Activated CD4-positive, alpha-beta T cell treated with anti-CD3 and anti-CD28 coated beads, Interleukin-2, amount 50 U/mL, for 16 hours (primary cell): Measurements from ENCODE around the gene CCDC7.
"Not testable (repeated sequence)": the region's sequence is repeated elsewhere in the genome, so short reads cannot be mapped to it uniquely, and the experiment has no call there.

Experiments
- DNase-seq: peaks from one replicate; pipeline ENCODE4 v3.0.0-alpha.2; 2020

CCDC7 gene

GRCh38 chr10:32582946-32583345, 137.0 kb downstream of the CCDC7 start:
- no peak for DNase-seq

GRCh38 chr10:32598022-32598421, 152.1 kb downstream of the CCDC7 start:
- not testable (repeated sequence) for DNase-seq

GRCh38 chr10:32600317-32600716, 154.4 kb downstream of the CCDC7 start:
- no peak for DNase-seq

- DNase-seq, result not testable (repeated sequence)
Measured at GRCh38 chr10:32601562-32601961, 155.6 kb downstream of the CCDC7 start.

- DNase-seq, result no peak
Measured at GRCh38 chr10:32605787-32606186, 159.8 kb downstream of the CCDC7 start.

- not testable (repeated sequence) for DNase-seq
Measured at GRCh38 chr10:32610543-32610942, 164.6 kb downstream of the CCDC7 start.

DNA sequence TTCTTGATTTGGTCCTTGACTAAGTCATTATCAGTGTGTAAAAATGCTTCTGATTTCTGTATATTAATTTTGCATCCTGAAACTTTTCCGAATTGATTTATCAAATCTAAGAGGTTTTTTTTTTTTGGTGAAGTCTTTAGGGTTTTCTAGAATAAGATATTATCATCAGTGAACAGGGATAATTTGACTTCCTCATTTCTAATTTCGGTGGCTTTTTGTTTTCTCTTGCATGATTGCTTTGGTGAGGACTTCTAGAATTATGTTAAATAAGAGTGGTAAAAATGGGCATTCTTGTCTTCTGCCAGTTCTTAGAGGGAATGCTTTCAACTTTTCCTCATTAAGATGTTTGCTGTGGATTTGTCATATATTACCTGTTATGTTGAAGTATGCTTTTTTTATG, 170.5 kb downstream of the CCDC7 start:
- no peak for DNase-seq

- no peak for DNase-seq
Measured at GRCh38 chr10:32618482-32618881, 172.5 kb downstream of the CCDC7 start.

DNA sequence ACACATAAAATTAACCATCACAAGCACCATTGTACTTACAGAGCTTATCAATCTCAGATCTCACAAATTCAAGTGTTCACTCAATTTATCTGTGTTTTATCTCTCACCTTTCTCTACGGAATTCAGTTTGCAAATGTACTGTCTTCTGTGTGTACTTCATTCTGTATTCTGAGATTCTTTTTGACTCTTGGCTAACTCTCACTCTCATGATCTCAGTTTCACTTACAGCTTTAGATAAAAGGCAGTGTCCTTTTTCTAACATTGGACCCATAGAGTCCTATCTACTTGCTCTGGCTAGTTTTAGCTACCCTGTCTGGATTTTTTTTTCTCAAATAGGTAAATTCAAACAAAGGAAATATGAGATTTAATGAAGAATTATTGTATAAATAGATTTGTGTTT, 176.0 kb downstream of the CCDC7 start:
- no peak for DNase-seq

DNA sequence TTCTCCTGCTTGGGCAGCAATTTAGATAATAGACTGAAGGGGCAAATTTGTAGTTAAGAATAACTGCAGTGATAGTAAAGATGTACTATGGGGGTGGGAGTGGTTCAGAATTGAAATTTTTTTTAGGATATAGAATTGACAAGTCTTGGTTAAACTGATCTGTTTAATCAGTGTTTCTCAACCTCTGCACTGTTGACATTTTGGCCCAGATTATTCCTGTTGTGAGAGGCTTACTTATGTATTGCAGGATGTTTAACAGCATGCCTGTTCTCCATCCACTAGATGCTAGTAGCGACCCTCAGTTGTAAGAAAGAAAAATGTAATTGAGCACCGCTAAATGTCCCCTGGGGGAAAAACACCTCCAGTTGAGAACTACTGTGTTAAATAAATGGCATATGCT, 176.5 kb downstream of the CCDC7 start:
- no peak for DNase-seq

GRCh38 chr10:32627183-32627582, 181.2 kb downstream of the CCDC7 start:
- DNase-seq, result no peak

- no peak for DNase-seq
Measured at GRCh38 chr10:32629910-32630309, 184.0 kb downstream of the CCDC7 start.

DNA sequence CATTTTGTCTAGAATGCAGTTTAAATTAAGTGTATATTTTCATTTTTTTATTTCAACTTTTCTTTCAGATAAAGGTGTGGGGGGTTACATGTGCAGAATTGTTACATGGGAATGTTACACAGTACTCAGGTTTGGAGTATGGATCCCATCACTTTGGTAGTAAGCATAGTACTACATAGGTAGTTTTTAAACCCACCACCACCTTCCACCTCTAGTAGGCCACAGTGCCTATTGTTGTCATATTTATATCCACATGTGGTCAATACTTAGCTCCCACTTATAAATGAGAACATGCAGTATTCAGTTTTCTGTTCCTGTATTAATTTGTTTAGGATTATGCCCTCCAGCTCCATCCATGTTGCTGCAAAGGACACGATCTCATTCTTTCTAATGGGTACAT, 200.6 kb downstream of the CCDC7 start:
- no peak for DNase-seq

DNA sequence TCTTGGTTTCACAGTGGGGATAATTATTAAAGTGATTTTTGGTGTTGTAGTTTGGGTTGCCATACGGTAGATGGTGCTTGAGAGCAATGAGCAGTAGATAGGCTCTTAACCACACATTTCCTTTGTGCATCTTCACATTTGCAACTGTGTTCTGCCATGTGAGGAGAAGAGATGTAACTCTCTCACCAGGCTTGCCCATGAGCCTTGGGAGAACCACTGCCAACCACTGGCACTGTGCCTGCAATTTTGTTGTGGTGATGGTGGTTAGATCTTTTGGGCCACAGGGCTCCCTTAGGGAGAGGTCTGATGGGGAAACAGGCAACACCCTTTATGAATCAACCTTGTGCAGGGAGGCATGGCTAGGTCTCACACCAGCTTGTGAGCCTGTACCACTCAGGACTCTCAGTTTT, 204.3 kb downstream of the CCDC7 start:
- peak; percentile 3 for DNase-seq

DNA sequence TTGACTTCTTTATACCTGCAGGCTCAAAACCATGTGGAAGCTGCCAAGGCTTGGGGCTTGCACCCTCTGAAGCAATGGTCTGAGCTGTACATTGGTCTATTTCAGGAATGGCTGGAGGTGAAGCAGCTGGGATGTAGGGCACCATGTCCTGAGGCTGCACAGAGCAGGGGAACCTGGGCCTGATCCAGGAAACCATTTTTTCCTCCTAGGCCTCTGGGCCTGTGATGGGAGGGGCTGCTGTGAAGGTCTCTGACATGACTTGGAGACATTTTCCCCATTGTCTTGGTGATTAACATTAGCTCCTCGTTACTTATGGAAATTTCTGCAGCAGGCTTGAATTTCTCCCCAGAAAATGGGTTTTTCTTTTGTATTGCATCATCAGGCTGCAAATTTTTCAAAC, 211.5 kb downstream of the CCDC7 start:
- DNase-seq, result not testable (repeated sequence)

GRCh38 chr10:32661346-32661745, 215.4 kb downstream of the CCDC7 start:
- DNase-seq, result no peak

DNA sequence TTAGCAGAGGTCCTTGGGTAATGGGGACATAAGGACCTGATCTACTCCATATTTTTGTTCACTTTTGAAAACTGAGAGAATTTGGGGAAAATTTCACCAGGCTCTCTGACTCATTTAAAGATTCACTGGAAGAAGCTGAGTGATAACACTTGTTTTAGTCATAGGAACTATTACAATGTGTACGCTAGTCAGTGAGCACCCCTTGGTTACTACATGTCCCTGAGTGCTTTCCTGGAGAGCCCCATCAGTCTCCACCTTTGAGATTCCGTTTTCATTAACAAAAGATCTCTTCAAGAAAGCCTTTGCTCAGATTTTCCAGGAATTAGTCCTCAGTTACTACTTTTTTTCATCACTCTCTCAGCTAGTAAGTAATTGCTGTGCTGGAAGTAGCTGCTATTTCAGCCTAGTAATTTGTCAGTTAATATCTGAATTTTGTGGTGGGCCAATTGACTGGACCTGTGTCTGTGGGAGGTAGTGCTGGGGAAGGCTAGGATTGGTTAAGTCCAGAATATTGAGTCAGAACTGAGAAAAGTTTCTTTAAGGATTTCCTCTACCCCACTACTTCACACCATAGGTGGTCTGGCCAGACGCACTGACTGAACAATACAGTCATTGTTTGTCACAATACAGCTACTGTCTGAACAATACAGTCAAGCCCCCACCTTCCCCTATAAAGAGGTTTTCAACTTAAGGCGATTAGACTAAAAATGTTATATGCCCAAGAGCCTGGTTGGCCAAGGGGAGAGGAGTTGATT, 235.0 kb downstream of the CCDC7 start:
- DNase-seq, result peak; percentile 21

GRCh38 chr10:32684291-32684690, 238.4 kb downstream of the CCDC7 start:
- DNase-seq, result no peak

GRCh38 chr10:32687116-32687515, 241.2 kb downstream of the CCDC7 start:
- DNase-seq, result no peak

DNA sequence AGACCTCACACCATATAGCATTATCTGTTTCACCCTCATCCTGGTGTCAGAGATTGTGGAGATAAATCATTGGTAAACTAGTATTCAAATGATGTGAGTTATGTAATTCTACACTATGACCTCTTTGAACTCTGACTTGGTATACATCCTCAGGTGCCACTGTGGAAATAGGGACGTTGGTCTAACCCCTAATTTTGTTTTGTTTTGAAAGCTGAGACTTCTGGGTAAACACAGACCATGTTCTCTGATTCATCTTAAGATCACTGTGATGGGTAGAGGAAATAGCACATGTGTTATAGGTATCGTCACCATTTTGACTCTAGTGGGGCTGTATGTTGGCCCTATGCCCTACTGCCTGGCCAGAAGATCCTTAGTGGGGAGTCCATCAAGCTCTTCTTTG, 241.6 kb downstream of the CCDC7 start:
- DNase-seq, result no peak

- no peak for DNase-seq
Measured at GRCh38 chr10:32692174-32692573, 246.2 kb downstream of the CCDC7 start.

DNA sequence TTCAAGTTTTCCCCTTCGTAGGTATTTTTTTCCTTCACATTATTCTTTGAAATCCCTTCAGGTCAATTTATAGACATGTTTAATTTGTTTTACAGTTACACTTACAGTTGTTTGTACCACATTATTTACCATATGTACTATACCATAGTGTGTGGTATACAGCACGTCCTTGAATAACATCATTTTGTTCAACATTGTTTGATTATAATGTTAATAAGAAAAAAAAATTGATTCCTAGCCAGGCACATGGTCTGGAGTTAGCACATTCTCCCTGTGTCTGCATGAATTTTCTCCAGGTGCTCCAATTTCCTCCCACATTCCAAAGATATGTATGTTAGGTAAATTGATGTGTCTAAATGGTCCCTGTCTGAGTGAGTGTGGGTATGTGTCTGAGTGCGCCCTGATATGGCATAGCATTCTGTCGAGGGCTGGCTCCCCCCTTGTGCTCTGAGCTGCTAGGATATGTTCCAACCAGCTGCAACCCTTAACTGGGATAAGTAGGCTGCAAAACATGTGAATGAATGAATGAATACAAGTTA, 247.6 kb downstream of the CCDC7 start:
- DNase-seq, result no peak

DNA sequence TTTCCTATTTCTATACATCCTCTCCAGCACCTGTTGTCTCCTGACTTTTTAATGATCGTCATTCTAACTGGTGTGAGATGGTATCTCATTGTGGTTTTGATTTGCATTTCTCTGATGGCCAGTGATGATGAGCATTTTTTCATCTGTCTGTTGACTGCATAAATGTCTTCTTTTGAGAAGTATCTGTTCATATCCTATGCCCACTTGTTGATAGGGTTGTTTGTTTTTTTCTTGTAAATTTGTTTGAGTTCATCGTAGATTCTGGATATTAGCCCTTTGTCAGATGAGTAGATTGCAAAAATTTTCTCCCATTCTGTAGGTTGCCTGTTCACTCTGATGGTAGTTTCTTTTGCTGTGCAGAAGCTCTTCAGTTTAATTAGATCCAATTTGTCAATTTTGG, 253.7 kb downstream of the CCDC7 start:
- DNase-seq, result not testable (repeated sequence)

DNA sequence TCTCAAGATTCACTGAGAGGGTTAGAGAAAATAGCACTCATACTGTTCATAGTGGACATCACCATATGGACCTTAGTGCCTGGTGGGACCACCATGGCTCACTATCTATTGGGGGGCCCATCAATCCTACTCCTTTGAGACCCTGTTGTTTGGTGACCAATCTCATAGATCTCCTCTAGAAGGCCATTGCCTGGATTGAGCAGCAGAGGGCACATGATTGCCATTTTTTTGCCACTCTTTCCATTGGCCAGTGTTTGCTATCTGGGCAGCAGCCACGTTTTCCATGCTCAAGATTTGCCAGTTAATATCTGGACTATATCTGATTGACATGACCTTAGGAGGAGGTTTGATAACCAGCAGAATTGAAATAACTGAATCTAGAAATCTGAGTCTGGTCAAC, 267.6 kb downstream of the CCDC7 start:
- no peak for DNase-seq

DNA sequence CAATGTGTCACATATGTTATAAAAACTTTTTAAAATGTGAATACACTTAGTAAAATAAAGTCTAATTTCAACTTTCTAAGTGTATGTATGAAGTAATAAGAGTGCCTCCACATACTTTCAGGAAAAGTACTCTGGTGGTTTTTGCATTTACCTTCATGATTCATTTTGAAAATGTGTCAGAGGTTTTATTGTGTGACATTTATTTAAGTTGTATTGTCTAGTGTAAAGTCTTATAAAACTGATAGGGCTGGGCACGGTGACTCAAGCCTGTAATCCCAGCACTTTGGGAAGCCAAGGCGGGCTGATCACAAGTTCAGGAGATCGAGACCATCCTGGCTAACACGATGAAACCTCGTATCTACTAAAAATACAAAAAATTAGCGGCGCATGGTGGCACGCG, 285.6 kb downstream of the CCDC7 start:
- DNase-seq, result peak; percentile 3
